GM19438 (cell line): Measurements from ENCODE around the gene RPS8.
"Not testable (repeated sequence)": the region's sequence is repeated elsewhere in the genome, so short reads cannot be mapped to it uniquely, and the experiment has no call there.

Experiments used
- ATAC-seq: cut with Tn5 transposase; IDR thresholded peaks from one replicate; pipeline ENCODE4 v1.9.1; 2021; ENCODE audit warnings: low read depth; ENCODE audit not compliant: unreplicated experiment

Gene RPS8

GRCh38 chr1:44778705-44779576 lies 3.6 kb downstream of the RPS8 start:
- ATAC-seq = no peak

GRCh38 chr1:44780583-44781121 lies 5.3 kb downstream of the RPS8 start:
- ATAC-seq = no peak

DNA sequence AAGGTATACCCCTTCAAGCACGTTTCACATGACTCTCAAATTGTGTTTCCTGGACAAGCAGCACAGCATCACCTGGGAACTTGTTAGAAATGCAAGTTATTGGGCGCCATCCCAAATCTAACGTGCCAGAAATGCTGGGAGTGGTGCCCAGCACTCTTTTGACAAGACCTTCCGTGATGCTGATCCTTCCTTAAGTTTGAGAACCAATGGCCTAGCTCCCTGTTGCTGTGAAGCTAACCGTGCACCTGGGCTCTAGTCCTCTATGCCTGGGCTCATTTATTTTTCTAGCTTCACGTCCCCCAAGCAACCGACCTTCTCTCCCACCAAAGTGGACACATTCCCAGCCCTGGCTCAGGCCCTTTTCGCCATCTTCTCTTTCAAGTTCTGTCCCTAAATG lies 8.4 kb downstream of the RPS8 start:
- ATAC-seq = no peak

GRCh38 chr1:44784094-44785028 lies 9.0 kb downstream of the RPS8 start:
- ATAC-seq = no peak

DNA sequence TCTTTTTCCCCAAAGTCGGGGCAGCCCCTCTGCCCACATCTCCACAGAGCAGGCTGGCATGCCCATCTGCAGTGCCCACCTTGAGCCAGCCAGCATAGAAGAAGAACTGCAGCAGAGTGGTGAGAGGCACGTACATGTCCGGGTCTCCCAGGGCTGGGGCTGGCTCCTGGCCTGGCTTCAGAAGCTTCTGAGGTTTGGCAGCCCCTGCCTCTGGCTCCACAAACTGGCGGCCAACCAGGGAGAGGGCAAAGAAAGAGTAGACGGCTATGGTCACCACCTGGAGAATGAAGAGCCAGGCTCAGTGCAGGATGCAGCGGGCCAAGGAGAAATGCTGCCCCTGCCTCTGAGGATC lies 9.7 kb downstream of the RPS8 start:
- ATAC-seq = no peak

DNA sequence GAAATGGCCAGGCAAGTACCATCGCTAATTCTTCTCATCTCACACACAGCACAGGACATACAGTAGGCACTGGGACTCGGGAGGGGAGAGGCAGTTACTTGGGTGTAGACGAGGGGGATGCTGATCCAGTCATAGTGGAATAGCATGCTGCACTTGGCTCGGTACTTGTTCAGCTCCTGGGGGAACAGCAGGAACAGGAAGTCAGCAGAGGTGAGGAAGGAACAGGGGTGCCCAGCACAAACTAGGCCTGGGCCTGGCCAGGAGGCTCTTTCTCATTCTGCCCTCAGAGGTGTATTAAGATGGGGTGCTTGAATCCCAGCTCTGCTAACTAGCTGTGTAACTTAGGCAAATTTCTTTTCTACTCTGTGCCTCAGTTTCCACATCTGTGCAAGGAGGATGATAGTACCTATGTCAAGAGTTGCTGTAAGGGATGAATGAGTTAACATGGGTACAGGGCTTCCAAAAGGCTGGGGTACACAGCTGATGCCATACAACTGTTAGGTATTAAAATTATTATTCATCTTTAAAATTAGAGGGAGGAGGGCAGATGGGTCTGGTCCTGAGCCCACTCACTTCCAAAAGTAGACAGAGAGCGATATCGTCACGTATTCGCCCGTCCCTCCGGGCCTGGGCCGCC lies 10.3 kb downstream of the RPS8 start:
- no peak for ATAC-seq

GRCh38 chr1:44786138-44786840 lies 10.9 kb downstream of the RPS8 start:
- peak; percentile 44 for ATAC-seq

- no peak for ATAC-seq
These were observed 11.6 kb downstream of the RPS8 start for GRCh38 chr1:44786841-44787426.

DNA sequence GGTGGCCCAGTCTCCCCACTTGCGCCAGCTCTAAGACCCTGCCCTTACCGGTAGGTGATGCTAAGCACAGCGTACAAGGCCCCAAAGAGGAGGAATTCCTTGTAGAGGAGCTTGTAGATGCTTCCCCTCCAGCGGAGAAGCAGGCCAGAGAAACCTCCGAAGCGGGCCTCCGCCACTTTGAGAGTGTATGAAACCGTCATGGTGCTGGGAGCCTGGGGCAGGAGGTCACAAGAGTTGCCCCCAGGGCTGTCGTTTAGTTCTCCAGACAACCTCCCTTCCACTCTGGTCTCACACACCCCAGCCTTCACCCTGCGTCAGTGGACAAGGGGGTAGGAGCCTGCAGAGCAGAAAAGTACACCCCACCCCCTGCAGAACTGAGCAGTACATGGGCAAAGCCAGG lies 12.2 kb downstream of the RPS8 start:
- ATAC-seq = no peak

DNA sequence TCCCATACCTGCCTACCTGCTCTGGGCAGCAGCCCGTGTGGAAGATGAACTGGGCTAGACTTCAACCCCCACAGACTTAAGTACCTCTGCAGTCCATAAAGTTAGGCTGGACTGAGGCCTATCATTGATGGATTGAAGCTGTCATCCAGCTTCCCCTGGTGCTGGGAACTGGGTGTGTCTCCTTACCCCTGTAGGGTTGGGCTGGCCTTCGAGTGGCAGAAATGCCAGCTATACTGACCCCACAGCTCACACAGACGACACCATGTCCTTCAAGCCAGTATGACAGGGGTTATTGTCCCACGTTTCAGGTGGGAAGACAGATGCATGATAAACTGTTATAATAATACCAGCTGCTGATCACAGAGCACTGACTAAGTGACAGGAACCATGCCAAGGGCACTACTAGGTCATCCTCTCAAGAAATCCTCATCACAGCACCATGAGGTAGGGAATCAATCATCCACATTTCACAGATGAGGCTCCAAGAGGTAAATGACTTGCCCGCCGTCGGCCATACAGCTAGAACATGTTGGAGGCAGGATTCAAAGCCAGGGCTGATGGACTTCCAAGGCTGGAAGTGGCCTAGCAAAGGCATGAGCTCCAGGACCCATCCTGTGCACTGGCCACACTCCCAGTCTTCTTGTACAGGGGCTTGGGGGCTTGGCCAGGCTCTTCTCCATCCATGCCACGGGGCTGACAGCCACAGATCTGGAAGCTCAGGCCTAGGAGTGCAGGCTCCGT lies 12.9 kb downstream of the RPS8 start, which contains the start of gene BEST4:
TSS of gene BEST4 (minus strand) at position 51 of the 741 bp plus-strand sequence. CDS start 465 bp downstream, outside the sequence.
- ATAC-seq = no peak

DNA sequence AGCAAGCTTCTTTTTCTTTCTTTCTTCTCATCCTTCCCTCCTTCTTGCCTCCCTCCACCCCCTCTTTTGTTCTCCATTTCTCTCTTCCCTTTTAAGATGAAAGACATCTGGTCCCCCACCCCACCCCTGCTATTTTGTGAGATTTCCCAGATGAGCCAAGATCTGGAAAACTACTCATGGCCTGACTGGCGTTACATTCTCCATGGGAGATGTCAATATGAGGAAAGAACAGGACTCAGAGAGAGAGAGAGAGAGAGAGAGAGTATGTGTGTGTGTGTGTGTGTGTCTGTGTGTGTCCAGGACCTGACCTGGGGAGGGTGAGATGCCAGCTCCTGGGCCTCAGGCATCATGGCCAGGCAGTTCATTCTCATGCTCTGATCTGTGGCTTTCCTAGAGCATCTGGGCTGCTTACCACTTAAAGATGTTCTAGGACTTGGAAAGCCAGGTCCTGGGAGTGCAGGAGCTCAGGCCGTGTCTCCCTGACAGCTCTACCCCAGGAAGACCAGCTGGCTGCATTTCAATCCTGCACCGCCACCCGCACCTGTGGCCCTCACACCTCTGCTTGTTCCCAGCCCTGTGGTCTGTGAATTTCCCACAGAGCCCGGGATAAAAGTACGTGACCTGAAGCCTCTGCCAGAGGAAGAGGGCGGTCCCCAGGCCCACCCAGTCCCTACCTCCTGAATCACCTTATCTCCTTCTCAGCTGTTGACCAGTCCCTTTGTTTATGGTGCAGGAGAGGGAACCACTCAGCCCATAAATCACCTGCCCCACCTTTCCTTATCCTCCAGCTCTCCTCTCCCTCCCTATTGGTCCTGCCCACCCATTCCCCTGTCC lies 15.8 kb downstream of the RPS8 start:
- no peak for ATAC-seq

DNA sequence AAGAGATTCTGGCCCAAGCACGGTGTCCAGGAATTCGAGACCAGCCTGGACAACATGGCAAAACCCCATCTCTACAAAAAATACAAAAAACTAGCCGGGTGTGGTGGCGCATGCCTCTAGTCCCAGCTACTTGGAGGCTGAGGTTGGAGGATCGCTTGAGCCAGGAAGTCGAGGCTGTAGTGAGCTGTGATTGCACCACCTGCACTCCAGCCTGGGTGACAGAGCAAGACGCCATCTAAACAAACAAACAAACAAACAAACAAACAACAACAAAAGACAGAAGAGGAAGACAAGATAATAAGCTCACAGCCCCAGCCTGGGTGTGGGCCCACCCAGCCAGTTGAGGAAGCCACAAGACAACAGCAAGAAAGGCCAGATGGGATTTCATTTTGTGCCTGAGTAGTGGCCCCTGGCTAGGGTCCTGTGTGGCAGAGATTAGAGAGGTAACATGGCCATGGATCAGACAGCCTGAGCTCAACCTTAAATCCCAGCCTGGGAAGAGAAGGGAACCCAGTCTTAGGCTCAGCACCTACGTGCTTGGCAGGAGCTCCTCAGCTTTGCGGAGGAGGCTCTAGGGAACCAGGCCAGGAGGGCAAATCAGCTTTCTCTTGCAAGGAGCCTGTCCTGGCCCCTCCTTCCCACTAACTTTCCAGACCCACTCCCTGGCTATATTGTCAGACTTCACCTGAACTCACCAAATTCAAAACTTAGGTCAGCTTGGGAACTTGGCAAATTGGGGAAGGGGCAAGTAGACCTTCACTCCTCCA lies 17.6 kb downstream of the RPS8 start:
- no peak for ATAC-seq

- ATAC-seq = not testable (repeated sequence)
These were observed 22.5 kb downstream of the RPS8 start for GRCh38 chr1:44797886-44798285.

- ATAC-seq = no peak
These were observed 23.4 kb downstream of the RPS8 start for GRCh38 chr1:44798481-44799365.

DNA sequence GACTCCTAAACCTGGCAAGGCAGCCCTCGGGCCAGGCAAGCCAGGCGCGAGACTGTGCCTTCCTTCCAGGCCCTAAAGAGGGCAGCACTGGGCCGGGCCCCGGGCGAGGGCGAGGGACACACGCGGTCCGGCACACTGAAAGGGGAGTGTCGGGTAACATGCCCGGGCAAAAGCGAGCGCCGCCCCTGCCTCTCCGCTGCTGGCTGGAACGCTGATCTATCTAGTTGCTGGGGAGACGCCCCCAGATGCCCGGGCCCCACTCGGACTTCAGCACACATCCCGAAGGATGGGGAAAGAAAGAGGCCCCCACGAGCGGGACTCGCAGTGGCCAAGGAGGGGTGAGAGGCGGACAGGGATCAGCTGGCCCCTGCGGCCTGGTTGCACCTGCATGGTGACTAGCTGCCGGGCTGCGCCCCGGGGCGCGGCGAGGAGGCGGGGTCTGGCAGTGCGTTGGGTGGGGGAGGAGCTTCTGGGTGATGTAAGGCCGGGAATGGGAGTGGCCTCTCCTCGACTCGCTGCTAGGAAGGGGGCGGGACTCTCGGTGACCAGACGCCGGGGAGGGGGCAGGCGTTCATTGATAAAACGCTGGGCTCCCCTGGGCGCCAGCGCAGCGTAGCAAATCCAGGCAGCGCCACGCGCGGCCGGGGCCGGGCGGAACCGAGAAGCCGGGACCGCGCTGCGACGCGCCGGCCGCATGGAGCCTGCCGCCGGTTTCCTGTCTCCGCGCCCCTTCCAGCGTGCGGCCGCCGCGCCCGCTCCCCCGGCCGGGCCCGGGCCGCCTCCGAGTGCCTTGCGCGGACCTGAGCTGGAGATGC lies 24.6 kb downstream of the RPS8 start, which contains the start of gene PLK3:
TSS of gene PLK3 (plus strand) at position 608 of the 815 bp plus-strand sequence. CDS start at position 695, 87 bp downstream.
- ATAC-seq = peak; percentile 72
